KOPT-K1 (cell line): ENCODE data around the gene EPHB1.
A peak's percentile ranks its signal among the peaks of the same experiment; 100 is the strongest.

Experiments used
- H3K27ac ChIP-seq: fragments of 200-600 bp; sonication (generic); 2 replicates; pipeline ENCODE4 v1.5.1; 2016; ENCODE audit warnings: antibody characterized with exemption, mild to moderate bottlenecking, low read depth, low read length; ENCODE audit not compliant: poor library complexity, severe bottlenecking
- H3K36me3 ChIP-seq: fragments of 200-600 bp; sonication (generic); 2 replicates; pipeline ENCODE4 v1.5.1; 2017; ENCODE audit warnings: antibody characterized with exemption, mild to moderate bottlenecking, low read length, moderate library complexity; ENCODE audit not compliant: insufficient read depth
- H3K9me3 ChIP-seq: fragments of 200-600 bp; sonication (generic); 2 replicates; pipeline ENCODE4 v1.5.1; 2017; ENCODE audit warnings: antibody characterized with exemption, low read length, mild to moderate bottlenecking; ENCODE audit not compliant: insufficient read depth, poor library complexity, severe bottlenecking

EPHB1 gene

GRCh38 chr3:134839990-134840389, 44.9 kb downstream of the EPHB1 start:
- Histone ChIP-seq H3K9me3 (no peaks in the 10 kb centered on the region), H3K36me3 (no peaks in the 10 kb centered on the region), H3K27ac (no peak overlapping the region)

- Histone ChIP-seq H3K9me3 (no peaks in the 10 kb centered on the region), H3K36me3 (no peaks in the 10 kb centered on the region), H3K27ac (no peak overlapping the region)
Observed at GRCh38 chr3:134840459-134840858, 45.4 kb downstream of the EPHB1 start.

- no peaks in the 10 kb centered on the region for H3K9me3 ChIP-seq
- no peak overlapping the region for H3K27ac ChIP-seq
- no peaks in the 10 kb centered on the region for H3K36me3 ChIP-seq
Observed at GRCh38 chr3:134846084-134846483, 51.0 kb downstream of the EPHB1 start.

- no peaks in the 10 kb centered on the region for H3K36me3 ChIP-seq
- no peak overlapping the region for H3K27ac ChIP-seq
Observed at GRCh38 chr3:134846911-134847317, 51.9 kb downstream of the EPHB1 start.

GRCh38 chr3:134847349-134847748, 52.3 kb downstream of the EPHB1 start:
- no peaks in the 10 kb centered on the region for H3K9me3 ChIP-seq
- H3K36me3 ChIP-seq: no peaks in the 10 kb centered on the region
- no peak overlapping the region for H3K27ac ChIP-seq

More at GRCh38 chr3:134846911-134847317, 51.9 kb downstream of the EPHB1 start:
- H3K9me3 ChIP-seq: no peaks in the 10 kb centered on the region

GRCh38 chr3:134849561-134849960, 54.5 kb downstream of the EPHB1 start:
- Histone ChIP-seq H3K36me3 (no peaks in the 10 kb centered on the region), H3K27ac (peak overlapping the region; percentile 18), H3K9me3 (no peaks in the 10 kb centered on the region)

GRCh38 chr3:134850761-134851160, 55.7 kb downstream of the EPHB1 start:
- H3K36me3 ChIP-seq: no peaks in the 10 kb centered on the region
- no peak overlapping the region for H3K27ac ChIP-seq
- no peaks in the 10 kb centered on the region for H3K9me3 ChIP-seq

- Histone ChIP-seq H3K27ac (no peak overlapping the region), H3K36me3 (no peaks in the 10 kb centered on the region), H3K9me3 (no peaks in the 10 kb centered on the region)
Observed at GRCh38 chr3:134852132-134852531, 57.1 kb downstream of the EPHB1 start.

GRCh38 chr3:134852893-134853351, 57.9 kb downstream of the EPHB1 start:
- Histone ChIP-seq H3K9me3 (no peaks in the 10 kb centered on the region), H3K36me3 (no peaks in the 10 kb centered on the region), H3K27ac (peak overlapping the region; percentile 56)

GRCh38 chr3:134854254-134854653, 59.2 kb downstream of the EPHB1 start:
- no peak overlapping the region for H3K27ac ChIP-seq

GRCh38 chr3:134857356-134857755, 62.3 kb downstream of the EPHB1 start:
- no peaks in the 10 kb centered on the region for H3K9me3 ChIP-seq
- H3K36me3 ChIP-seq: no peaks in the 10 kb centered on the region
- H3K27ac ChIP-seq: no peak overlapping the region

More at GRCh38 chr3:134854254-134854653, 59.2 kb downstream of the EPHB1 start:
- H3K36me3 ChIP-seq: no peaks in the 10 kb centered on the region
- no peaks in the 10 kb centered on the region for H3K9me3 ChIP-seq

GRCh38 chr3:134857776-134858362, 62.8 kb downstream of the EPHB1 start:
- Histone ChIP-seq H3K9me3 (no peaks in the 10 kb centered on the region), H3K27ac (no peak overlapping the region), H3K36me3 (no peaks in the 10 kb centered on the region)

GRCh38 chr3:134858441-134859035, 63.5 kb downstream of the EPHB1 start:
- no peaks in the 10 kb centered on the region for H3K9me3 ChIP-seq
- H3K27ac ChIP-seq: no peak overlapping the region
- no peaks in the 10 kb centered on the region for H3K36me3 ChIP-seq

- Histone ChIP-seq H3K9me3 (no peaks in the 10 kb centered on the region), H3K36me3 (no peaks in the 10 kb centered on the region), H3K27ac (no peak overlapping the region)
Observed at GRCh38 chr3:134859341-134859740, 64.3 kb downstream of the EPHB1 start.

- no peaks in the 10 kb centered on the region for H3K36me3 ChIP-seq
- no peak overlapping the region for H3K27ac ChIP-seq
- no peaks in the 10 kb centered on the region for H3K9me3 ChIP-seq
Observed at GRCh38 chr3:134860141-134860540, 65.1 kb downstream of the EPHB1 start.

GRCh38 chr3:134863915-134864314, 68.9 kb downstream of the EPHB1 start:
- H3K9me3 ChIP-seq: no peaks in the 10 kb centered on the region
- H3K27ac ChIP-seq: no peak overlapping the region
- H3K36me3 ChIP-seq: no peaks in the 10 kb centered on the region
